ENCODE results near the gene DIAPH2.
A peak's percentile ranks its signal among the peaks of the same experiment; 100 is the strongest.

DIAPH2 gene

GRCh38 chrX:97315939-97316338 lies 631.3 kb downstream of the DIAPH2 start:
- DNase-seq = peak; percentile 46

- no peak for DNase-seq
Measured at GRCh38 chrX:97320305-97320704, 635.7 kb downstream of the DIAPH2 start.

- DNase-seq = no peak
Measured at GRCh38 chrX:97322401-97322800, 637.8 kb downstream of the DIAPH2 start.

GRCh38 chrX:97326456-97326855 lies 641.8 kb downstream of the DIAPH2 start:
- no peak for DNase-seq

- no peak for DNase-seq
Measured at GRCh38 chrX:97328853-97329390, 644.3 kb downstream of the DIAPH2 start.

GRCh38 chrX:97330151-97330550 lies 645.5 kb downstream of the DIAPH2 start:
- DNase-seq = no peak

GRCh38 chrX:97332963-97333362 lies 648.3 kb downstream of the DIAPH2 start:
- no peak for DNase-seq

- no peak for DNase-seq
Measured at GRCh38 chrX:97334850-97335249, 650.2 kb downstream of the DIAPH2 start.

- no peak for DNase-seq
Measured at GRCh38 chrX:97344724-97345123, 660.1 kb downstream of the DIAPH2 start.

- DNase-seq = no peak
Measured at GRCh38 chrX:97358941-97359340, 674.3 kb downstream of the DIAPH2 start.

- no peak for DNase-seq
Measured at GRCh38 chrX:97363843-97364242, 679.2 kb downstream of the DIAPH2 start.

GRCh38 chrX:97366237-97366636 lies 681.6 kb downstream of the DIAPH2 start:
- DNase-seq = no peak

GRCh38 chrX:97367125-97367524 lies 682.5 kb downstream of the DIAPH2 start:
- no peak for DNase-seq

GRCh38 chrX:97369947-97370346 lies 685.3 kb downstream of the DIAPH2 start:
- DNase-seq = no peak

- no peak for DNase-seq
Measured at GRCh38 chrX:97372001-97372766, 687.5 kb downstream of the DIAPH2 start.

- no peak for DNase-seq
Measured at GRCh38 chrX:97374266-97374665, 689.6 kb downstream of the DIAPH2 start.

- no peak for DNase-seq
Measured at GRCh38 chrX:97380200-97380599, 695.6 kb downstream of the DIAPH2 start.

- no peak for DNase-seq
Measured at GRCh38 chrX:97384685-97385084, 700.0 kb downstream of the DIAPH2 start.

- DNase-seq = no peak
Measured at GRCh38 chrX:97387004-97387403, 702.4 kb downstream of the DIAPH2 start.

- no peak for DNase-seq
Measured at GRCh38 chrX:97389761-97390192, 705.1 kb downstream of the DIAPH2 start.

- DNase-seq = no peak
Measured at GRCh38 chrX:97397371-97397770, 712.7 kb downstream of the DIAPH2 start.

GRCh38 chrX:97398030-97398551 lies 713.4 kb downstream of the DIAPH2 start:
- no peak for DNase-seq

GRCh38 chrX:97399400-97399799 lies 714.8 kb downstream of the DIAPH2 start:
- peak; percentile 79 for DNase-seq

GRCh38 chrX:97400492-97400891 lies 715.9 kb downstream of the DIAPH2 start:
- DNase-seq = peak; percentile 28

- peak; percentile 47 for DNase-seq
Measured at GRCh38 chrX:97401154-97401553, 716.5 kb downstream of the DIAPH2 start.
